Activated effector memory CD4-positive, alpha-beta T cell treated with anti-CD3 and anti-CD28 coated beads, Interleukin-2, amount 50 U/mL, for 16 hours (primary cell): Measurements from ENCODE around the gene P4HA3.

ENCODE experiments used
- DNase-seq: peaks from one replicate; pipeline ENCODE4 v3.0.0-alpha.2; 2020

The P4HA3 gene

GRCh38 chr11:74316772-74317505 lies 5.5 kb upstream of the P4HA3 start:
- no peak for DNase-seq

GRCh38 chr11:74312326-74312725 lies 886 bp upstream of the P4HA3 start:
- DNase-seq: no peak

- no peak for DNase-seq
Observed at GRCh38 chr11:74310857-74311256, 583 bp downstream of the P4HA3 start.

GRCh38 chr11:74307434-74307833 lies 4.0 kb downstream of the P4HA3 start:
- DNase-seq: no peak

DNA sequence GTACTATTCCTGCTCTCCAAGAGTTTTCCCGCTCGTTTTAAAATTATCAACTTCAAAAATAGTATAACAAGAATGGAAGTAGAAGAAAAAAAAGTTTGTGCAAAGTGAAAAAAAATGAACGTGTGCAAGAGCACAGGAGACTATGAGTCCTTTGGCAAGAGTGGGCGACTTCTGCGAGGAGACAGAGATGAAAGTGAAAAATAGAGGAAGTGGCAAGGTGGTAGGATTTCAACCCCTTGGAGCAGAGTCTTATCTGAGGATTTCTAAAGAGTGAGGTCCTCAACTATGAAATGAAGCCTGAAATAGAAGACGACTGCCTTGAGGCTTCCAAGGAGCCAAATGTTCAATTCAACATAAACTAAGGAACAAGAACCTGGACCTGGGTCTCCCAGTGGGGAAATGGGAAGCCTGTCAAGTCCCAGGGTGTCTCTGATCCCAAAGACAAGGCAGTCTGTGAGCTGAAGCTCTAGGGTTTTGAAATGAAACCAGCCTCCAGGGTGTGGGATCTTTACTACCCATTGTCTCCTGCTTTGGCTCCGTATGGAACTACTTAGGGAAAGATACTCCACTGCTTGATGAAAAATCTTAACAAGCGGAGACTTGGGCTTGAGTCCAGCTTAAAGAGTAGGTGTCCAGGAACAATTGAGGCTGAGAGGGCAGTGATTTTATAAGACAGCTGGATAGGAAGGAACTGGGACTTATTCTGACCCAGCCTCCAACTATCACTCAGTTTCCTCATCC lies 4.8 kb downstream of the P4HA3 start:
- DNase-seq: no peak

DNA sequence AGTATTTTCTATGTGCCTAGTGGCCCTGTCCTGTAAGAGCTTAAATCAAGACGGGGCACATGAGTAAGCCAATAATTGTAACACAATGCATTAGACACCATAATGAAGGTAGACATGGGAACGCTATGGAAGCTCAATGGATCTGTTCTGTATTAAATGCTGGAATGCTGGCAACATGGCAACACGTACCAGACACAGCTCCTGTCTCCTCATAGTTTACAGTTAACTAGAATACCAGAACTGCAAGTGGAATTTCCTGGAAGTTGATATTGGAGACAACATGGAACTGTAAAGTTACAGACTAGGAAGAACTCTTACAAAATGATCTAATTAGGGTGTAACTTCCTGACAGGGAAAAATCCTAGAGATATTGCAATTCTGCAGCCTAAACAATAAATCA lies 12.4 kb downstream of the P4HA3 start:
- DNase-seq: no peak

- no peak for DNase-seq
Observed at GRCh38 chr11:74297484-74297883, 14.0 kb downstream of the P4HA3 start.

- DNase-seq: no peak
Observed at GRCh38 chr11:74288911-74289310, 22.5 kb downstream of the P4HA3 start.

DNA sequence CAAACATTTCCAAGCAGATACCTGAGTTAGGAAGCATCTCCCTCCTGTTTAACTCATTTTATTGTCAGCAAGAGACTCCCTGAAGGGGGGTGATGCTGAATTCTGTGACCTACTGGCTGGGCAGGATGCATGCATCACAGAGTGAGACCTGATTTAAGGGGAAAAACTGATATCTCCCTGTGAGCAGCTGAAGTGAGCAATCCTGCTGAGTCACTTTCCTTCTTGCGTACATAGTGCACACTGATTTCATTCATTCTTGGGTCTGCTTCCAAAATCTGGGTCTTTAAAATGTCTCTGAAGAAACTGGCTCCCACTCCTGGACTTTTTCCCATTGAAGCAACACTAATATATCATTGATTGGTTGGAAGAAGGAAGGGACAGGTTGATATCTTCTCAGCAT lies 23.3 kb downstream of the P4HA3 start:
- no peak for DNase-seq

DNA sequence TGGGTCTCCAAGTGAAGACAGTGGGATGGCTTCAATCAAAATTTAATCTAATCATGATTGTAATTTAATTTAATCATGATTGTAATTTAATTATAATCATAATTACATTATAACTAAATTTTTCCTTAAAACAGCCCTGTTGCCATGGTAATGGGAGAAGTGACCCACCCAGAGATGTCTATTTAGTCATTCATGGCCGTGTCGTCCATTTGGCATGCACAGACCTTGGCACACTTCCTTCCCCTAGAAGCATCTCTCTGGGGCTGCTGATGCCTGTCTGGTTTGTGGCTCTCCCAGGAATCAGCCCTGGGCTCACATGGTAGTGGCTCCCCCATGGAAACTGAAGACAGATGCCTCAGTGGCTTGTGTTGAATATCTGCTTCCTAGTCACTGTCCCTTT lies 27.0 kb downstream of the P4HA3 start:
- DNase-seq: no peak

GRCh38 chr11:74283580-74284180 lies 27.8 kb downstream of the P4HA3 start:
- no peak for DNase-seq

DNA sequence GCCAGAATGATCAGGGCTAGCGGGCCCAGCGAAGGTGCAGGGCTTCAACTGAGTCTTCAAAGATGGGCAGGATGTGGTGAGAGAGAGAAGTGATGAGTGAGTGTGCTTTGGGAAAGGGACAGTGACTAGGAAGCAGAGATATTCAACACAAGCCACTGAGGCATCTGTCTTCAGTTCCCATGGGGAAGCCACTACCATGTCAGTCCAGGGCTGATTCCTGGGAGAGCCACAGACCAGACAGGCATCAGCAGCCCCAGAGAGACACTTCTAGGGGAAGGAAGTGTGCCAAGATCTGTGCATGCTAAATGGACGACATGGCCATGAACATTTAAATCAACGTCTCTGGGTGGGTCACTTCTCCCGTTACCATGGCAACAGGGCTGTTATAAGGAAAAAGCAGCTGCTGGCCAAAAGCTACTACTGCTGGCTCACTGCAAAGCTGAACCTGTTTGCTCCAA lies 28.5 kb downstream of the P4HA3 start:
- no peak for DNase-seq

GRCh38 chr11:74282421-74282820 lies 29.0 kb downstream of the P4HA3 start:
- no peak for DNase-seq

GRCh38 chr11:74280494-74280893 lies 30.9 kb downstream of the P4HA3 start:
- no peak for DNase-seq

GRCh38 chr11:74279256-74279655 lies 32.2 kb downstream of the P4HA3 start:
- DNase-seq: no peak

DNA sequence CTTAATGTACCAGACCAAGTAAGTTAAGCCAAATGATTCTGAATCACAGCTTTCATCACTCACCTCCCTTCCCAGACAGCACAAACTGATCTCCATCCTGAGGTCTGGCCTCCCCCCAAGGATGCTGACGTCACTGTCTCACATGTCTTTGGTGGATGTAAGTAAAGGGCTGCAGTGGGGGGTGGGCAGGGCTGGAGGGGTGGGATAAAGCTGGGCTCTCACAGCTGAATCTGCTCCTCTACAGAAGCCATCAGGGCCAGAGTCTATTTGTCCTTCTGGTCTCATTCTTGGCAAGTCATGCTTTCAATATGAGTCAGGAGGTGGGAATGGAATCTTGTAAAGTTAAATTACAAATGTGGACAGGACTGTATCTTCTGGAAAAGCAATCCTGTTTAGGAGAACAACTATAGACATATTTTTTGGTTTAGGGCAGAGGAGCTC lies 32.7 kb downstream of the P4HA3 start:
- DNase-seq: no peak

GRCh38 chr11:74278103-74278502 lies 33.3 kb downstream of the P4HA3 start:
- no peak for DNase-seq

- no peak for DNase-seq
Observed at GRCh38 chr11:74276581-74276980, 34.9 kb downstream of the P4HA3 start.

DNA sequence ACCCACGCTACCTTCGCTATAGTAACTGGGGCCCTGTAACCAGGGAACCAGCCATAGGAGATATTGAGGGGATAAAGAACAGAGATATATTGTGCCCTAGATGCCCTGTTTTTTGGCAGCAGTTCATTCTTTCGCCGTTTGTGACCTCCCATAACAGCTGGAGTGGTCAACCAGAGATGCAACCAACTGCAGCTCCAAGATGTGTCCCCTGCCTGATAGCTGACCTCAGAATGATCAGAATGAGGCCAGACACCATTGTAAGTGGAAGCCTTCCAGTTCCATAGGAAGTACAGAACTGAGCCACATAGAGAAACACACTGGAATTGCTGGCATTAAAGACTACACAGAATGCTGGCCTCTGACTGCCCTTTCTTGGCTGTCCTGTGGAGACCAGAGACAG lies 39.2 kb downstream of the P4HA3 start:
- no peak for DNase-seq

DNA sequence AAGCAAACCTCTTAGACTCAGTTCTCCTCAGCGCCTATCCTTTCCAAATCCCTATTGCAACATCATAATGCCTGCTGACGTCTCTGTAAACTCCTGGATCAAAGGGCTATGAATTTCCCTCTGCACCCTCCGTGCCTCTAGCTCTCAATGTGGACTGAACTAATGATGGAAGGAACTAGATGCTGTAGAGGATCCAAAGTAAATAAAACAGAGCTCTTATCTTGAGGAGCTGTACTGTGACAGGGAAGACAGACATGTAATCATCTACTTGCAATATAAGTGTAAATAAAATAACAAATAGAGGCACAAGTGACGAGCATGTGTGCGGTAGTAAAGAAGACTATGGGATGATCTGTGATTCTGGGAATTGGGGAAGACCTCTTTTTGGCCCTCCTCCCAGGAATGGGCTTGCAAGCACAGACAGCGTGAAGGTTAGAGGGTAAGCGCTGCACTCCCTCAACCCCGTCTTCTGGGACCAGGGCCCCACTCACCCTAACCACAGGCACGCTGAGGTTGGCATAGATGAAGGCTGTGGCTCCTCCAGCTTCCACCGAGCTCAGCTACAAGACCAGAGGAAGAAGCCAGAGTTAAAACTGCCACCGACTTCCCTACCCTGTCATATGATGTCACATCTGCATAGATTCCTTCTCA lies 42.2 kb downstream of the P4HA3 start:
- no peak for DNase-seq

GRCh38 chr11:74268456-74268855 lies 43.0 kb downstream of the P4HA3 start:
- DNase-seq: no peak

DNA sequence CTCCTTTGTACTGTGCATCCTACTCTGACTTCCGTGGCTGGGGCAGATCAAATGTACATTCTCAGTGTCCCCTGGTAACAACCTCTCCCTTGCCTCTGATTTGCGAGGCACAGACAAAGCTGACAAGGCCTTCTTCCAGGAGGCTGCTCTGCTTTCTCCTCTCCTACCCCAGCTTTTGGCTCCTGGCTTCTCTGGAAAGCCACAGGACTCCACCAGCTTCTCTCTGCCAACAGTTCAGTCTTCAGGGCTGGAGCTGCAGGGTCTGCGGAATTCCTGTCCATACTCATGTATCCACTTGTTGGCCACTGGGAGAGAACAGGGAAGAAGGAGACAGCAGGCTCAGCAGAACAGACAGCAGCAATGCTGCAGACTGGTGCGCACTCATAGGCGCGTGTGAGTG lies 44.4 kb downstream of the P4HA3 start:
- no peak for DNase-seq

GRCh38 chr11:74265256-74265655 lies 46.2 kb downstream of the P4HA3 start:
- no peak for DNase-seq

DNA sequence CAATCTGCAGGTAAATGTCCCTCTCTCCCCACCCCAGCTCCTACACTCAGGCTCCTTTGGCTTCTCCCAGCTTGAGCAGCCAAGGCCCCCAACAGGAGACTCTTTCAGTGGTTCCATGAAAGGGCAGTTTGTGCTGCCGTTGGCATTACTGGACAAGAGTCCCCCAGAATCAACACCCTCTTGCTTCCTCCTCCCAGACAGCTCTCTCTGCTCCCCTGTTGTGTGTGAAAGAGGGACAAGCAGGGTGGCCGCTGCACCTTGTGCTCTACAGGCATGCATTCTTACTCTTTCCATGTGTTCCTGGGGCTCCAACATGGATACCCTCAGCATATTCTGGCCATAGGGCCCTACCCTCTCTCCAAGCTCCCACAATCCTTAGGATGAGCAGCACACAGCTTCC lies 48.7 kb downstream of the P4HA3 start:
- DNase-seq: no peak
